ENCODE results near the gene GABPB2. TPM values are rescaled to one million over a fixed set of nuclear protein-coding genes. Genes with fewer than 3 reads are reported as not detected.

Gene GABPB2
- total and polyA plus RNA-seq, 2 of the 13 experiments (the other 11 are each of a cell fraction or from before 2014, with no cell fraction given), result 0.09 TPM; not detected in 1

DNA sequence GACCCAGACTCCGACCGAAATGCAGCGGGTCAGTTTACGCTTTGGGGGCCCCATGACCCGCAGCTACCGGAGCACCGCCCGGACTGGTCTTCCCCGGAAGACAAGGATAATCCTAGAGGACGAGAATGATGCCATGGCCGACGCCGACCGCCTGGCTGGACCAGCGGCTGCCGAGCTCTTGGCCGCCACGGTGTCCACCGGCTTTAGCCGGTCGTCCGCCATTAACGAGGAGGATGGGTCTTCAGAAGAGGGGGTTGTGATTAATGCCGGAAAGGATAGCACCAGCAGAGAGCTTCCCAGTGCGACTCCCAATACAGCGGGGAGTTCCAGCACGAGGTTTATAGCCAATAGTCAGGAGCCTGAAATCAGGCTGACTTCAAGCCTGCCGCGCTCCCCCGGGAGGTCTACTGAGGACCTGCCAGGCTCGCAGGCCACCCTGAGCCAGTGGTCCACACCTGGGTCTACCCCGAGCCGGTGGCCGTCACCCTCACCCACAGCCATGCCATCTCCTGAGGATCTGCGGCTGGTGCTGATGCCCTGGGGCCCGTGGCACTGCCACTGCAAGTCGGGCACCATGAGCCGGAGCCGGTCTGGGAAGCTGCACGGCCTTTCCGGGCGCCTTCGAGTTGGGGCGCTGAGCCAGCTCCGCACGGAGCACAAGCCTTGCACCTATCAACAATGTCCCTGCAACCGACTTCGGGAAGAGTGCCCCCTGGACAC is 22.5 kb upstream of the GABPB2 start (continued):
- TF ChIP-seq, protein P1, sequence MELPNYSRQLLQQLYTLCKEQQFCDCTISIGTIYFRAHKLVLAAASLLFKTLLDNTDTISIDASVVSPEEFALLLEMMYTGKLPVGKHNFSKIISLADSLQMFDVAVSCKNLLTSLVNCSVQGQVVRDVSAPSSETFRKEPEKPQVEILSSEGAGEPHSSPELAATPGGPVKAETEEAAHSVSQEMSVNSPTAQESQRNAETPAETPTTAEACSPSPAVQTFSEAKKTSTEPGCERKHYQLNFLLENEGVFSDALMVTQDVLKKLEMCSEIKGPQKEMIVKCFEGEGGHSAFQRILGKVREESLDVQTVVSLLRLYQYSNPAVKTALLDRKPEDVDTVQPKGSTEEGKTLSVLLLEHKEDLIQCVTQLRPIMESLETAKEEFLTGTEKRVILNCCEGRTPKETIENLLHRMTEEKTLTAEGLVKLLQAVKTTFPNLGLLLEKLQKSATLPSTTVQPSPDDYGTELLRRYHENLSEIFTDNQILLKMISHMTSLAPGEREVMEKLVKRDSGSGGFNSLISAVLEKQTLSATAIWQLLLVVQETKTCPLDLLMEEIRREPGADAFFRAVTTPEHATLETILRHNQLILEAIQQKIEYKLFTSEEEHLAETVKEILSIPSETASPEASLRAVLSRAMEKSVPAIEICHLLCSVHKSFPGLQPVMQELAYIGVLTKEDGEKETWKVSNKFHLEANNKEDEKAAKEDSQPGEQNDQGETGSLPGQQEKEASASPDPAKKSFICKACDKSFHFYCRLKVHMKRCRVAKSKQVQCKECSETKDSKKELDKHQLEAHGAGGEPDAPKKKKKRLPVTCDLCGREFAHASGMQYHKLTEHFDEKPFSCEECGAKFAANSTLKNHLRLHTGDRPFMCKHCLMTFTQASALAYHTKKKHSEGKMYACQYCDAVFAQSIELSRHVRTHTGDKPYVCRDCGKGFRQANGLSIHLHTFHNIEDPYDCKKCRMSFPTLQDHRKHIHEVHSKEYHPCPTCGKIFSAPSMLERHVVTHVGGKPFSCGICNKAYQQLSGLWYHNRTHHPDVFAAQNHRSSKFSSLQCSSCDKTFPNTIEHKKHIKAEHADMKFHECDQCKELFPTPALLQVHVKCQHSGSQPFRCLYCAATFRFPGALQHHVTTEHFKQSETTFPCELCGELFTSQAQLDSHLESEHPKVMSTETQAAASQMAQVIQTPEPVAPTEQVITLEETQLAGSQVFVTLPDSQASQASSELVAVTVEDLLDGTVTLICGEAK (IDR thresholded peaks at IDR 0.05), result no peak
- TF ChIP-seq, protein P1 (CRISPR knock-in tag; IDR thresholded peaks at IDR 0.05), result peak; percentile 69
- TF ChIP-seq FOSL2 (CRISPR knock-in tag; IDR thresholded peaks at IDR 0.05) (peak; percentile 11; the same call in 1 of the 2 replicates), ZNF30 (CRISPR knock-in tag; IDR thresholded peaks at IDR 0.05) (no peak), ZNF136 (CRISPR knock-in tag; IDR thresholded peaks at IDR 0.05; ENCODE audit: low read depth) (peak; percentile 77; the same call in 1 of the 2 replicates), ZNF598 (CRISPR knock-in tag; IDR thresholded peaks at IDR 0.05; ENCODE audit: borderline replicate concordance) (peak; percentile 72; the same call in 1 of the 2 replicates), U2AF2 (IDR thresholded peaks at IDR 0.05; ENCODE audit: low read depth, low read length) (no peak), MEF2D (CRISPR knock-in tag; IDR thresholded peaks at IDR 0.05) (0 out of 2 replicates have a peak, but pooled peaks have one; percentile 6), ZNF557 (CRISPR knock-in tag; IDR thresholded peaks at IDR 0.05) (no peak), XRCC5 (optimal IDR thresholded peaks at IDR 0.05; ENCODE audit: low read length) (peak; percentile 42), FOXJ3 (CRISPR knock-in tag; IDR thresholded peaks at IDR 0.05; ENCODE audit: borderline replicate concordance) (no peak), RFX5 (IDR thresholded peaks at IDR 0.05; ENCODE audit: low read depth, low read length) (no peak), ZNF614 (CRISPR knock-in tag; IDR thresholded peaks at IDR 0.05; ENCODE audit: borderline replicate concordance) (no peak)
- TF ChIP-seq, protein P2, sequence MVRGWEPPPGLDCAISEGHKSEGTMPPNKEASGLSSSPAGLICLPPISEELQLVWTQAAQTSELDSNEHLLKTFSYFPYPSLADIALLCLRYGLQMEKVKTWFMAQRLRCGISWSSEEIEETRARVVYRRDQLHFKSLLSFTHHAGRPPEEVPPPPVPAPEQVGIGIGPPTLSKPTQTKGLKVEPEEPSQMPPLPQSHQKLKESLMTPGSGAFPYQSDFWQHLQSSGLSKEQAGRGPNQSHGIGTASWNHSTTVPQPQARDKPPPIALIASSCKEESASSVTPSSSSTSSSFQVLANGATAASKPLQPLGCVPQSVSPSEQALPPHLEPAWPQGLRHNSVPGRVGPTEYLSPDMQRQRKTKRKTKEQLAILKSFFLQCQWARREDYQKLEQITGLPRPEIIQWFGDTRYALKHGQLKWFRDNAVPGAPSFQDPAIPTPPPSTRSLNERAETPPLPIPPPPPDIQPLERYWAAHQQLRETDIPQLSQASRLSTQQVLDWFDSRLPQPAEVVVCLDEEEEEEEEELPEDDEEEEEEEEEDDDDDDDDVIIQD (CRISPR knock-in tag; IDR thresholded peaks at IDR 0.05; ENCODE audit: low read depth), result no peak
- TF ChIP-seq, protein P3, sequence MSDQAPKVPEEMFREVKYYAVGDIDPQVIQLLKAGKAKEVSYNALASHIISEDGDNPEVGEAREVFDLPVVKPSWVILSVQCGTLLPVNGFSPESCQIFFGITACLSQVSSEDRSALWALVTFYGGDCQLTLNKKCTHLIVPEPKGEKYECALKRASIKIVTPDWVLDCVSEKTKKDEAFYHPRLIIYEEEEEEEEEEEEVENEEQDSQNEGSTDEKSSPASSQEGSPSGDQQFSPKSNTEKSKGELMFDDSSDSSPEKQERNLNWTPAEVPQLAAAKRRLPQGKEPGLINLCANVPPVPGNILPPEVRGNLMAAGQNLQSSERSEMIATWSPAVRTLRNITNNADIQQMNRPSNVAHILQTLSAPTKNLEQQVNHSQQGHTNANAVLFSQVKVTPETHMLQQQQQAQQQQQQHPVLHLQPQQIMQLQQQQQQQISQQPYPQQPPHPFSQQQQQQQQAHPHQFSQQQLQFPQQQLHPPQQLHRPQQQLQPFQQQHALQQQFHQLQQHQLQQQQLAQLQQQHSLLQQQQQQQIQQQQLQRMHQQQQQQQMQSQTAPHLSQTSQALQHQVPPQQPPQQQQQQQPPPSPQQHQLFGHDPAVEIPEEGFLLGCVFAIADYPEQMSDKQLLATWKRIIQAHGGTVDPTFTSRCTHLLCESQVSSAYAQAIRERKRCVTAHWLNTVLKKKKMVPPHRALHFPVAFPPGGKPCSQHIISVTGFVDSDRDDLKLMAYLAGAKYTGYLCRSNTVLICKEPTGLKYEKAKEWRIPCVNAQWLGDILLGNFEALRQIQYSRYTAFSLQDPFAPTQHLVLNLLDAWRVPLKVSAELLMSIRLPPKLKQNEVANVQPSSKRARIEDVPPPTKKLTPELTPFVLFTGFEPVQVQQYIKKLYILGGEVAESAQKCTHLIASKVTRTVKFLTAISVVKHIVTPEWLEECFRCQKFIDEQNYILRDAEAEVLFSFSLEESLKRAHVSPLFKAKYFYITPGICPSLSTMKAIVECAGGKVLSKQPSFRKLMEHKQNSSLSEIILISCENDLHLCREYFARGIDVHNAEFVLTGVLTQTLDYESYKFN (CRISPR knock-in tag; conservative IDR thresholded peaks at IDR 0.05), result no peak; the same call in 1 of the 2 replicates
